ENCODE data around the gene HS3ST6. TPM values are rescaled to one million over a fixed set of nuclear protein-coding genes. Genes with fewer than 3 reads are reported as not detected.
A peak's percentile ranks its signal among the peaks of the same experiment; 100 is the strongest.

HS3ST6 gene
- total and polyA plus RNA-seq, 10 donors, result 0.06 to 0.20 TPM; not detected in 8

GRCh38 chr16:1929578-1930337 lies 11.5 kb upstream of the HS3ST6 start:
- Histone ChIP-seq H3K4me1 (peaks cover 0 to 34% (median 20%) of the 10 kb centered on the region in 6 donors), H3K27ac (peak overlapping the region; percentile 69 to 93 (median 83))
- WGBS, 5 donors, result 7 to 33% (median 7%) methylated on average over 17 to 70 of the region's 70 CpGs

GRCh38 chr16:1929105-1929504 lies 10.9 kb upstream of the HS3ST6 start:
- H3K9me3 ChIP-seq, result no peaks in the 10 kb centered on the region

More at GRCh38 chr16:1929578-1930337, 11.5 kb upstream of the HS3ST6 start:
- Histone ChIP-seq H3K9me3 (no peaks in the 10 kb centered on the region), H3K36me3 (no peaks in the 10 kb centered on the region), H3K4me3 (peak overlapping the region; percentile 30 to 79 (median 50)), H3K27me3 (replicated peaks in 1 of 7) (peaks cover 0 to 33% (median 0%) of the 10 kb centered on the region in 7 donors)
- TF ChIP-seq POLR2A (IDR thresholded peaks at IDR 0.05), result no peak
- peak; percentile 78 to 100 (median 100) for TF ChIP-seq CTCF (IDR thresholded peaks at IDR 0.05 in 8 of 11, conservative IDR thresholded peaks at IDR 0.05 in 3 of 11)
- TF ChIP-seq POLR2AphosphoS5 (IDR thresholded peaks at IDR 0.05), result peak; percentile 51 to 80 (median 77)
- intact Hi-C loops (cut with DNase I; ENCODE audit: low total_unique reads), result loop anchor here (5.0 kb wide), 1 partner anchor 67 kb away; no protein-coding TSS in a partner anchor
- peak; percentile 99 for DNase-seq

GRCh38 chr16:1926271-1926670 lies 8.1 kb upstream of the HS3ST6 start:
- intact Hi-C loops (cut with DNase I; ENCODE audit: low total_unique reads), result loop anchor here (5.0 kb wide), 1 partner anchor 64 kb away; no protein-coding TSS in a partner anchor
- Histone ChIP-seq H3K4me3 (no peak overlapping the region), H3K27me3 (replicated peaks in 1 of 7) (peaks cover 0 to 50% (median 24%) of the 10 kb centered on the region in 7 donors), H3K36me3 (no peaks in the 10 kb centered on the region), H3K9me3 (no peaks in the 10 kb centered on the region), H3K27ac (no peak overlapping the region), H3K4me1 (peaks cover 0 to 34% (median 22%) of the 10 kb centered on the region in 6 donors)
- no peak for DNase-seq
- TF ChIP-seq POLR2A (IDR thresholded peaks at IDR 0.05), result no peak
- TF ChIP-seq CTCF (IDR thresholded peaks at IDR 0.05 in 8 of 11, conservative IDR thresholded peaks at IDR 0.05 in 3 of 11), result no peak
- TF ChIP-seq POLR2AphosphoS5 (IDR thresholded peaks at IDR 0.05), result no peak
- WGBS, 5 donors, result 61 to 79% (median 67%) methylated on average over 10 to 11 of the region's 11 CpGs

More at GRCh38 chr16:1929105-1929504, 10.9 kb upstream of the HS3ST6 start:
- Histone ChIP-seq H3K27me3 (replicated peaks in 1 of 7) (peaks cover 0 to 40% (median under 1%) of the 10 kb centered on the region in 7 donors), H3K27ac (peak overlapping the region; percentile 69 to 93 (median 83)), H3K36me3 (no peaks in the 10 kb centered on the region), H3K4me1 (peaks cover 0 to 34% (median 21%) of the 10 kb centered on the region in 6 donors), H3K4me3 (peak overlapping the region; percentile 30 to 79 (median 50))
- 5 to 25% (median 16%) methylated on average over 9 to 11 of the region's 11 CpGs for WGBS, 5 donors
- no peak for DNase-seq
- intact Hi-C loops (cut with DNase I; ENCODE audit: low total_unique reads), result loop anchor here (5.0 kb wide), 1 partner anchor 67 kb away; no protein-coding TSS in a partner anchor
- TF ChIP-seq POLR2AphosphoS5 (IDR thresholded peaks at IDR 0.05), result no peak
- no peak for TF ChIP-seq POLR2A (IDR thresholded peaks at IDR 0.05)
- no peak for TF ChIP-seq CTCF (IDR thresholded peaks at IDR 0.05 in 8 of 11, conservative IDR thresholded peaks at IDR 0.05 in 3 of 11)

GRCh38 chr16:1924095-1924494 lies 5.9 kb upstream of the HS3ST6 start:
- intact Hi-C loops (cut with DNase I; ENCODE audit: low total_unique reads), result no loop called here
- no peaks in the 10 kb centered on the region for H3K9me3 ChIP-seq
- H3K27ac ChIP-seq, result no peak overlapping the region
- 50 to 82% (median 74%) methylated on average over 5 of the region's 5 CpGs for WGBS, 5 donors
- H3K27me3 ChIP-seq (replicated peaks in 1 of 7), result peaks cover 0 to 66% (median 43%) of the 10 kb centered on the region in 7 donors
- no peaks in the 10 kb centered on the region for H3K36me3 ChIP-seq
- TF ChIP-seq POLR2A (IDR thresholded peaks at IDR 0.05) (no peak), CTCF (IDR thresholded peaks at IDR 0.05 in 8 of 11, conservative IDR thresholded peaks at IDR 0.05 in 3 of 11) (no peak), POLR2AphosphoS5 (IDR thresholded peaks at IDR 0.05) (no peak)
- no peak overlapping the region for H3K4me3 ChIP-seq
- H3K4me1 ChIP-seq, result peaks cover 0 to 21% (median 13%) of the 10 kb centered on the region in 6 donors
- no peak for DNase-seq
